Mucosa of stomach (tissue), 1 donor: ENCODE results near the gene NDUFV1.
"Not testable (repeated sequence)": the region's sequence is repeated elsewhere in the genome, so short reads cannot be mapped to it uniquely, and the experiment has no call there.

Experiments used
- H3K27me3 ChIP-seq: one replicate; pipeline ENCODE4 v1.7.0; 2013; ENCODE audit warnings: mild to moderate bottlenecking, low read length; ENCODE audit not compliant: control insufficient read depth, insufficient read depth
- H3K36me3 ChIP-seq: one replicate; pipeline ENCODE4 v1.7.0; 2013; ENCODE audit warnings: low read length; ENCODE audit not compliant: control insufficient read depth, insufficient read depth
- H3K4me1 ChIP-seq: one replicate; pipeline ENCODE4 v1.7.0; 2013; ENCODE audit warnings: mild to moderate bottlenecking, low read length; ENCODE audit not compliant: control insufficient read depth, insufficient read depth
- H3K4me3 ChIP-seq: one replicate; pipeline ENCODE4 v1.7.0; 2013; ENCODE audit warnings: low read length
- H3K9ac ChIP-seq: one replicate; pipeline ENCODE4 v1.7.0; 2013; ENCODE audit warnings: mild to moderate bottlenecking, low read length, moderate library complexity
- H3K9me3 ChIP-seq: one replicate; pipeline ENCODE4 v1.7.0; 2013; ENCODE audit warnings: mild to moderate bottlenecking, low read length, moderate library complexity; ENCODE audit not compliant: control insufficient read depth
- donor health status: Pancreatic carcinoma.

NDUFV1 gene

DNA sequence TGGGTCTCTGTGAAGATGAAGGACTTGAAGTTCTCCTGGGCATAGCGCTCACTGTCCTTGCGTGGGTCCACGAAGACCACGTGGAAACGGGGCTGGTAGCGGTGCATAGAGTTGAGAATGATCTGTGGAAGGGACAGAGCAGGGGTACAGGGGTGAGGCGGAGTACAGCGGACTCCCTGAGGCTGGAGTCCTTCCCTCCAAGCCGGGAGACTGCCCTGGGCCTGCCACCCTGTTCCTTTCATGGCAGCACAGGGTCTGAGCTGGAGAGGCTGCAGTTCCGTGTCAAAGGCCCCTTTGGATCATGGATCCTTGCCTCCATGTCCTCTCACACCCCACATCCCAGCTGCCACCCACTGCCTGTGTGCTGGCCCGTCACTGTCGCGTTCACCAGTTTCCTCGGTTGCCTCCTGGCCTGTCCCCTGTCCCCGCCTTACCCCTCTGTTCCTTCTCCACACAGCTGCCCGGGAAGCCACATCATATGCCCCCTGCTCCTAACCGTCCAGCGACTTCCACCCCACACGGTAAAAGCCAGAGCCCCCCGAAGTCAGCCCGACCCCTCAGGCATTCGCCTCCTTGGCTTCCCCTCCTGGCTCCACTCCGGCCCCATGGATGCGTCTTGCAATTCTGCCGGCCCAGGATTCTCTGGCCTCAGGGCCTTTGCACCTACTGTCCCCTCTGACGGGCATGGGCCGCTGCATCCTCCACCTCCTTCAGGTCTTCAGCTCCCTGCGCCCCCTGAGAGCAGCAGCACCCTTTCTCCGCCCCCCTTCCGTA, 26.4 kb downstream of the NDUFV1 start:
- Histone ChIP-seq H3K9ac (peak overlapping the region; percentile 19), H3K4me1 (peaks cover 56% of the 10 kb centered on the region), H3K36me3 (no peaks in the 10 kb centered on the region), H3K27me3 (no peaks in the 10 kb centered on the region), H3K9me3 (no peaks in the 10 kb centered on the region), H3K4me3 (no peak overlapping the region)

DNA sequence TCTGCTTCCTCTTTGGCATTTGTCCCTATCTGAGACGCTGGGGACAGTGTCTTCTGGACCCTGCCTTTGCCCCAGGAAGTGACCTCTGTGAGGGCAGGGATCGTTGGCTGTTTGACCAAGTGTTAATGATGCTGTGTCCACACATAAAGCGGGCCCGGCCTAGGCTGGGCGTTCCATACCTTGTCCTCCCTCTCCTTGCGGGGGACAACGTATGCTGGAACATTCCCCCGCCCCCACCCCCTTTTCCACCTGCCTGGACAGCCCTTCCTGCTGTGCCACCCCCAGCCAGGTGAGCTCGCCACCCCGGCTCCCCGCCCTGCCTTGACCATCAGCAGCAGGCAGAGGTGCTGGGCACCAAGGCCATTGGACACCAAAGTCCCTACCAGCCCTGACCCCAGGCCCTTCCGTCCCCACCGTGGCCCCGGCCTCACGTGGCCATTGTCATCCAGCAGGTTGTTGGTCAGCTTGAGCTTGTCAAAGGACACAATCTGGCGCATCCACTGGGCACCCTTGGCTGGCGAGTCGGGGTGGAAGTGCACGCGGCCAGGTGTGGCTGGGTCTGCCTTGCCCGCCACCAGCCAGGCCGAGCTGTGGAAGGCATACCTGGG, 27.1 kb downstream of the NDUFV1 start:
- Histone ChIP-seq H3K4me1 (peaks cover 53% of the 10 kb centered on the region), H3K4me3 (no peak overlapping the region), H3K36me3 (no peaks in the 10 kb centered on the region)

DNA sequence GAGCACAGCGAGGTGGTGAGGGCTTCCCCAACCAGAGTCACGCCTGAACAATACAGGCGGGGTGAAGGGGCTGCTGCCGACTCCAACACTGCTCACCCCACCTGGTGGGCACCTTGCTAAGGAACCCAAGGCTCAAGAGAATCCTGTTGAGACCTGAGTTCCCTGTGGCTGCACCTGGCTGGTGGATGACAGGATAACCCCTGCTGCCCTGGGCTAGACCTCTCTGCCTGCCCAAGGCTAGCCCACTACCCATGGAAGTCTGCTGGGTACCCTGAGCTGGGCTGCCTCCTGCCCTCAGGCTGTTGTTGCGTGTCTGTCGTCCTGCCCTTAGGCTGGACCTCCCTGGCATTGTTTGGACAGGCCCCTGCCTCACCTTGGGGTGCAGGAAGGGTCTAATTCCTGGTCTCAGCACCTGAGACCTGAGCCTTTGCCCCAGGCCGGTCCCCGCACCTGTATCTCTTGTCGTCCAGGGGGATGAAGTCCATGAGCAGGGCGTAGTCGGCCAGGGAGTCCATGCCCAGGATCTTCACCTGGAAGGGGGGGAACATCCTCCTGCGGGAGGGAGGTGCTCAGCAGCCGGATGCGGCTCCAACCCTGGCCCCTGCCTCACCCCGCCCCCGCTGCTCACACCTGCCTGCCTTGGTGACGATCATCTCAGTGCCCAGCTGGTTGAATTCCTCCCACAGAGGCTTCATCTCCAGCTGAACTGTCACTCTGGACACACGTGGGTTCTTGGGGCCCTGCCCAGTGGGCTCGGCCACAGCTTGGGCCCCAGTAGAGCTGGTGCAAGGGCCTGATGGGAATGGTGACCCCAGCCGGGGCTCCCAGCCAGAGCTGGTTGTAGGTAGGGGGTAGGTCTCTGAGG, 27.9 kb downstream of the NDUFV1 start:
- H3K4me1 ChIP-seq: peaks cover 49% of the 10 kb centered on the region
- no peak overlapping the region for H3K4me3 ChIP-seq
- H3K9me3 ChIP-seq: no peaks in the 10 kb centered on the region
- H3K36me3 ChIP-seq: no peaks in the 10 kb centered on the region
- no peaks in the 10 kb centered on the region for H3K27me3 ChIP-seq
- H3K9ac ChIP-seq: no peak overlapping the region

More for the DNA sequence above, 27.1 kb downstream of the NDUFV1 start:
- H3K27me3 ChIP-seq: no peaks in the 10 kb centered on the region
- no peaks in the 10 kb centered on the region for H3K9me3 ChIP-seq
- no peak overlapping the region for H3K9ac ChIP-seq

DNA sequence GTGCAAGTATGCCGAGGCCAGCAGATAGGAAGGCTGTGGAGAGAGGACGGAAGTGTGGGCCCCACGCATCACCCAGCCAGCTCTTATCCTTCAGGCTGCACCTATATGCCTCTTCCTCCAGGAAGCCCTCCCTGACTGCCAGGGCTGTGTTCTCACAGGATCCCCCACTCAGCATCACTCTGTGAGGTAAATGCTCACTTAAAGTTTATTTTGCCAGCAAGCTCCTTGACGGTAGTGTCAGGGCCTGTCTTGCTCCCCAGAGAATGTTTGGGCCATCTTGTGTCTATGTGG, 28.4 kb downstream of the NDUFV1 start:
- no peak overlapping the region for H3K4me3 ChIP-seq
- H3K4me1 ChIP-seq: peaks cover 52% of the 10 kb centered on the region
- H3K27me3 ChIP-seq: peaks cover under 1% of the 10 kb centered on the region
- no peaks in the 10 kb centered on the region for H3K36me3 ChIP-seq
- H3K9ac ChIP-seq: no peak overlapping the region
- H3K9me3 ChIP-seq: no peaks in the 10 kb centered on the region

DNA sequence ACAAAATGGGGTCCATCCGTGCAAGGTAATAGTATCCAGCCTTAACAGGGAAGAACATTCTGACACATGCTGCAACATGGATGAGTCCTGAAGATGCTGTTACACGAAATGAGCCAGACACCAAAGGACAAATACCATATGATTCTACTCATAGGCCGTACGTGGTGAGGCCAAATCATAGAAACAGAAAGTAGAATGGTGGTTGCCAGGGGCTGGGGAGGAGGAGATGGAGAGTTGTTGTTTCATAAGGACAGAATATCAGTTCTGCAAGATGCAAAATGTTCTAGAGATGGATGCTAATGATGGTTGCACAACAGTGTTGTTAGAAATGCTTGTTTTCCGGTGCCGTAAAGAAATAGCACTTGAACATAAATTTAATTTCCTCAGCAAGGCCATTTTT, 30.2 kb downstream of the NDUFV1 start:
- Histone ChIP-seq H3K4me3 (no peak overlapping the region), H3K27me3 (peaks cover 6% of the 10 kb centered on the region), H3K9me3 (no peaks in the 10 kb centered on the region), H3K4me1 (peaks cover 41% of the 10 kb centered on the region), H3K9ac (no peak overlapping the region), H3K36me3 (no peaks in the 10 kb centered on the region)

DNA sequence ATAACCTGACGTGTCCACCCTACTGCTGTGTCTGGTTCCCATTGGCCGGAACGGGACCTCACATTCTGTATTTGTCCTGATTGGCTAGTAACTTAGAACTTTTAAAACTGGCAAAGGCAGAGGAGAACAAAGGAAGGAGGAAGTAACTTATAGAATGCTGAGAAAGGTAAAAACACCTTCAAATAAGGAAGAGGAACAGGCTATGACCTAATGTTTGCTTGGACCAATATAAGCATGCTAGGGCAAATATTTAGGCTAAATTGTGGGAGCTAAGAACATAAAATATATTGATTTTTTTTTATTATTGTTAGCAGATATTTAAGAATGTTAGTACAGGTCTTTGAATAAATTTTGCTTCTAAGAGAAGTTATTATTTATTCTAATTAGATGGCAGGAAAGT, 30.7 kb downstream of the NDUFV1 start:
- H3K4me1 ChIP-seq: peaks cover 36% of the 10 kb centered on the region
- not testable (repeated sequence) for H3K9ac ChIP-seq, H3K9me3 ChIP-seq, H3K36me3 ChIP-seq, H3K4me3 ChIP-seq, H3K27me3 ChIP-seq

DNA sequence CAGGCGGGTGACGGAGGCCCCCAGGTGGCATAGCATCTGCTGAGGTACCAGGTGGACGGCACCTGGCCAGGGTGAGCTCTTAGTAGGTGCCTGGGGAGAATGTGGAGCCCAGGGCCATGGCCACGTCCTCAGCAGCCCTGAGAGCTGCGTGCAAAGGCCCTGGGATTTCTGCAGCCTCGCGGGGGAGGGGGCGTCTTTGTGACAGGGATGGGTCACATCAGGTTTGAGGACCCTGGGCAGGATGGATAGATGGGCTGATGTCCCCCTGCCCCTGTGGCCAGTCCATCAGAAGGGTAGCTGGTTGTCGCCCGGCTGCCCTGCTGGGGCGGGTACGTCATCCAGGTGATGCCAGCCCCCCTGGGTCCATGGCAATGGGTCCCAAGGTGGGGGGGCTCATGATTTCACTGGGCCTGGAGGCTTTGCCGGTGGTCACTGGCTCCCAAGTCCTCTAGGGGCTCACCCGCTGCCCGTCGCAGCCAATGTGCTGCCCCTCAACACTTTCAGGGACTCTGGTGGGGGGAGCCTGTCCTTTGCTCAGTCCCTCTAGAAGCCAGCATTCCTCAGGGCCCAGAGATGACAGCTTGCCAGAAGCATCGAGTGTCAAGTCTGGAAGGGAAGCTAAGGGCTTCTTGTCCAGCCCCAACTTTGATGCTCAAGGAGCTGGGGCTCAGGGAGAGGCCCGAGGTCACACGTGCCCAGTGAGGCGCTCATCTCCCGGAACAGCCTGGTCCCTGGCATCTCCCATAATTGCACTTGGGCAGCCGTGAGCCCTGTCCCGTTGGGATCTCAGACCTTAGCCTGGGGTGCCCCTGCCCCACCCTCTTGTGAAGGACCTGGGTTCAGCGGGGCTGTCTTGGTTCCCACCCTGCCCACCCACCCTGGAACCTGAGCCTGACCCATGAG, 32.0 kb downstream of the NDUFV1 start:
- Histone ChIP-seq H3K36me3 (no peaks in the 10 kb centered on the region), H3K4me1 (peaks cover 22% of the 10 kb centered on the region), H3K27me3 (peaks cover 6% of the 10 kb centered on the region), H3K4me3 (no peak overlapping the region), H3K9me3 (no peaks in the 10 kb centered on the region), H3K9ac (no peak overlapping the region)

DNA sequence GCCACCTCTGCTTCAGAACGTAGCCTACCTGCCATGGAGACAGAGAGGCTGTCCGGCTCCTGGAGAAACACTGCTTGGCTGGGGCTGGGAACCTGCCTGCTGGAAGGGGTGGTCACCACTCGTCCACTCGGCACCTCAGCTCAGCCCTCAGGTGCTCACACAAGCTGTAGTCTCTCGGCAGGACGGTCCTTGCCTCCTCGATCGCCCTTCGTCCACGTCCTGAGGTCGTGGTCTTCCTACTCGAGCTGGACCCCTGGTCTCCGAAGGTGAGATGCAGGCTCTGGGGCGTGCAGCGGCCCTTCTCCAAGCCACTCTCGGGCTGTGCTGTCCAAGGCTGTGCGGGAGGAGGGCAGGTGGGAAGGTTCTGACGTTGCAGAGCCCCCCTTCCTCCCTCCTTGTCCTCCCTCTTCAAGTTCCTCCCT, 32.7 kb downstream of the NDUFV1 start, which contains the start of gene TBX10:
TBX10 (minus strand) TSS at position 326 of the 422 bp plus-strand sequence; CDS start at position 35, 291 bp downstream.
- Histone ChIP-seq H3K4me3 (no peak within 1 kb of the TSS), H3K4me1 (peaks cover 19% of the 10 kb centered on the region), H3K9me3 (no peaks in the 10 kb centered on the region), H3K36me3 (no peaks in the 10 kb centered on the region), H3K27me3 (peaks cover 6% of the 10 kb centered on the region), H3K9ac (no peak within 1 kb of the TSS)

DNA sequence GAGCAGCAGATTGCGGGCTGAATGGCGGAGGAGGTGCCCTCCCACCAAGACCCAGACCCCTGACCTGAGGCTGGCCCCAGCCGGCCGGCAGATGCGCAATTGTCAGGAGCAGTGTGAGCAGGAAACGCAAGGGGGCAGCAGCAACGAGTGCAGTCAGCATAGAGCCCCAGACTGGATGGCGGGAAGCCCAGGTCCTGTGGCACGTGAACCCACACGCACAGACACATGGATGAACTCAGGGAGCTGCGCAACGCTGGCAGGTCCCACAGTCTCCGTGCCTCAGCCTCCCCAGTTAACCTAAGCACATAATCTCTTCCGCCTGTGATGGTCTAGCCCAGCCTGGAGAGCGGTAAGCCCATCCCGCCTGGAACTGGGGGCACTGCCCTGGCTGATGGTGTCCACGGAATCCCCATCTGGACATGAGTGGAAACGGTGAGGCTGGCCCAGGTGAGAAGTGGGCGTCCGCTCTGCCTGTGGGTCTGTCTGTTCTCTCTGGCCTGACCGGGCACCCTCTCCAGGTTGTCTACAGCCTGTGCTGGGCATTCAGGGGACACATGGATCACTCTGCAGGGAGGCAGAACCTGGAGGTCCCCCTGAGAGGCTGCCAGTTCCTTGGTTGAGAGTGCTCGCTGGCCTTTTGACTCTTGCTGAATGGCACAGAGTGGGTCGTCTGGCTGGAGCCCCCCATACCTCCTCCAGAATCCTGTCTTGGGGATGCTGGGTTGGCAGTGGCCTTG, 33.5 kb downstream of the NDUFV1 start:
- no peaks in the 10 kb centered on the region for H3K9me3 ChIP-seq
- H3K27me3 ChIP-seq: peaks cover 6% of the 10 kb centered on the region
- H3K4me3 ChIP-seq: no peak overlapping the region
- H3K4me1 ChIP-seq: peaks cover 19% of the 10 kb centered on the region
- no peak overlapping the region for H3K9ac ChIP-seq
- H3K36me3 ChIP-seq: no peaks in the 10 kb centered on the region

DNA sequence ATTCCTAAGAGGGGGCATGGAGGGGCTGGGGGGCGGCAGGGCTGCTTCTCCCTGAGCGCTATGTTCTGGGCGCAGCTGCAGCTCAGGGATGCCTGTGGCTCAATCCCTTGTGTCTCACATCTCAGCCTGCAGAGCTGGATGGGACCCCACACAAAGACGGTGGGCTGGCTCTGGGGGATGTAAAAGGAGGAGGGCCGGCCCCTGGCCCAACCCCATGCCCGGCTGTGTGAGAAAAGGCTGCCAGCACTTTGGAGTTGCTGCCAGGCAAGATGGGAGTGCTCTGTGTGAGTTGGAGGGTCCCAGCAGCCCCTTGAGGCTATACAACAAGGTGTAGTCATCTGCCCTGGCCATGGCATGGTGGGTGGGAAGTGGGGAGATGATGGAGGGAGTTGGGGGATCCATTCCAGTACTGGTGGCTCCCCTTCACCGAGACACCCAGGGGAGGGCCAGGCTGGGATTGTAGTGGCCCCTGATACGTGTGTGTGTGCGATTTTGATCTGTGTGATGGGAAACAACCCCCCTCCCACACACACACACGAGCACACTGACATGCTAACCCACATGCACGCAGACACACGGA, 34.1 kb downstream of the NDUFV1 start:
- peaks cover 6% of the 10 kb centered on the region for H3K27me3 ChIP-seq
- H3K4me3 ChIP-seq: no peak overlapping the region
- H3K9ac ChIP-seq: no peak overlapping the region
- no peaks in the 10 kb centered on the region for H3K36me3 ChIP-seq
- peaks cover 19% of the 10 kb centered on the region for H3K4me1 ChIP-seq
- H3K9me3 ChIP-seq: no peaks in the 10 kb centered on the region
